SK-N-SH (cell line): ENCODE data around the gene CRABP1. TPM values are rescaled to one million over a fixed set of nuclear protein-coding genes. Genes with fewer than 3 reads are reported as not detected.

Experiments used
- CTCF ChIA-PET: fragments of 300-600, 350-600 bp; formaldehyde crosslinking; extraction: SDS; loops from one replicate; lab custom pipeline; 2021; lab: Yijun Ruan, JAX
- POLR2A ChIA-PET: fragments of 350-600 bp; sonication (Branson Sonifier 250); formaldehyde crosslinking; extraction: SDS; loops from one replicate; lab custom pipeline; 2020; ENCODE audit warnings: antibody characterized with exemption, inconsistent platforms; lab: Yijun Ruan, JAX
- DNase-seq: peaks from one replicate; pipeline ENCODE4 v3.0.0; 2012
- H2AFZ ChIP-seq: fragments of 200-600 bp; sonication (generic); 2 replicates; pipeline ENCODE4 v1.8.1; 2016; ENCODE audit warnings: antibody characterized with exemption, mild to moderate bottlenecking, low read depth
- H3F3A ChIP-seq: fragments of 200-600 bp; sonication (generic); replicated peaks from 2 replicates; pipeline ENCODE3; 2016; ENCODE audit warnings: antibody characterized with exemption, mild to moderate bottlenecking; ENCODE audit not compliant: insufficient read depth
- H3K27ac ChIP-seq, 2 experiments: fragments of 200-500 bp in 1 of 2; fragments of 200-600 bp in 1 of 2; sonication (Bioruptor generic) in 1 of 2; sonication (generic), shearing (Covaris generic) in 1 of 2; 2 replicates each; pipeline versions ENCODE4 v1.5.1 to v1.6.1; 2014 to 2016; ENCODE audit warnings: low read depth in 2 of 2, inconsistent platforms in 1 of 2, low read length in 1 of 2, mild to moderate bottlenecking in 1 of 2, mixed read lengths in 1 of 2
- H3K27me3 ChIP-seq: fragments of 200-600 bp; sonication (generic), shearing (Covaris generic); 2 replicates; pipeline ENCODE4 v1.6.1; 2016; ENCODE audit warnings: mixed run types; ENCODE audit not compliant: insufficient read depth
- H3K36me3 ChIP-seq, 2 experiments: fragments of 200-500 bp in 1 of 2; fragments of 200-600 bp in 1 of 2; sonication (Bioruptor generic) in 1 of 2; sonication (generic) in 1 of 2; replicated peaks in 1 of 2; 2 replicates each; pipeline versions ENCODE3 to v1.5.1; 2014 to 2016; ENCODE audit warnings: low read length in 1 of 2, mild to moderate bottlenecking in 1 of 2; ENCODE audit not compliant: insufficient read depth in 2 of 2, control insufficient read depth in 1 of 2
- H3K4me1 ChIP-seq, 2 experiments: fragments of 200-500 bp in 1 of 2; fragments of 200-600 bp in 1 of 2; sonication (Bioruptor generic) in 1 of 2; sonication (generic), shearing (Covaris generic) in 1 of 2; 2 replicates each; pipeline versions ENCODE4 v1.5.1 to v1.6.1; 2014 to 2016; ENCODE audit warnings: low read depth in 1 of 2, low read length in 1 of 2, mixed run types in 1 of 2; ENCODE audit not compliant: insufficient read depth in 2 of 2, control insufficient read depth in 1 of 2
- H3K4me2 ChIP-seq: fragments of 200-600 bp; sonication (generic), shearing (Covaris generic); 2 replicates; pipeline ENCODE4 v1.6.1; 2017; ENCODE audit warnings: mixed run types
- H3K4me3 ChIP-seq, 2 experiments: fragments of 200-500 bp in 1 of 2; fragments of 200-600 bp in 1 of 2; sonication (Bioruptor generic) in 1 of 2; sonication (generic), shearing (Covaris generic) in 1 of 2; 2 replicates each; pipeline versions ENCODE4 v1.5.1 to v1.8.1; 2014 to 2016; ENCODE audit warnings: low read depth in 2 of 2, inconsistent platforms in 1 of 2, low read length in 1 of 2, mild to moderate bottlenecking in 1 of 2, mixed read lengths in 1 of 2, moderate library complexity in 1 of 2
- H3K79me2 ChIP-seq: fragments of 200-600 bp; sonication (generic); 2 replicates; pipeline ENCODE4 v1.8.1; 2017; ENCODE audit warnings: mild to moderate bottlenecking; ENCODE audit not compliant: insufficient read depth
- H3K9ac ChIP-seq: fragments of 200-600 bp; sonication (generic); 2 replicates; pipeline ENCODE4 v1.6.1; 2017; ENCODE audit warnings: mixed run types
- H3K9me2 ChIP-seq: fragments of 200-600 bp; sonication (generic); 2 replicates; pipeline ENCODE4 v1.6.1; 2017; ENCODE audit warnings: mixed run types
- H3K9me3 ChIP-seq: fragments of 200-600 bp; sonication (generic); 2 replicates; pipeline ENCODE4 v1.6.1; 2017; ENCODE audit warnings: mixed run types, mild to moderate bottlenecking, moderate library complexity
- H4K20me1 ChIP-seq: fragments of 200-600 bp; sonication (generic); 2 replicates; pipeline ENCODE4 v1.6.1; 2017; ENCODE audit warnings: mild to moderate bottlenecking, mixed run types; ENCODE audit not compliant: insufficient read depth
- EP300 ChIP-seq, 2 experiments: IDR thresholded peaks; 2 replicates each; pipeline versions ENCODE4 v1.4.0 to v1.6.1; 2012; ENCODE audit warnings: borderline replicate concordance in 1 of 2, low read depth in 1 of 2, low read length in 1 of 2
- FOXM1 ChIP-seq: IDR thresholded peaks from 2 replicates; pipeline ENCODE4 v1.4.0; 2012; ENCODE audit warnings: low read depth, mild to moderate bottlenecking
- JUND ChIP-seq: IDR thresholded peaks from 2 replicates; pipeline ENCODE4 v1.4.0; 2012
- NFIC ChIP-seq: IDR thresholded peaks from 2 replicates; pipeline ENCODE4 v1.4.0; 2012; ENCODE audit warnings: borderline replicate concordance
- RCOR1 ChIP-seq: fragments of 150-350 bp; IDR thresholded peaks from 2 replicates; pipeline ENCODE4 v1.6.1; 2017; ENCODE audit warnings: antibody characterized with exemption, low read length
- SIN3A ChIP-seq: IDR thresholded peaks from 2 replicates; pipeline ENCODE4 v1.6.1; 2012; ENCODE audit warnings: low read depth, mild to moderate bottlenecking, low read length, moderate library complexity, borderline replicate concordance
- SMC3 ChIP-seq: IDR thresholded peaks from 2 replicates; pipeline ENCODE4 v1.6.1; 2012; ENCODE audit warnings: low read depth, low read length, improper control_type of control experiment
- TCF12 ChIP-seq: IDR thresholded peaks from 2 replicates; pipeline ENCODE4 v1.4.0; 2012
- YY1 ChIP-seq: IDR thresholded peaks from 2 replicates; pipeline ENCODE4 v1.4.0; 2012; ENCODE audit warnings: low read depth, mild to moderate bottlenecking
- WGBS: methylation state at CpG from one replicate; pipeline ENCODE4 v1.1.6; 2017; ENCODE audit warnings: low lambda C conversion rate; 5-methylcytosine and 5-hydroxymethylcytosine counted together
- polyA plus RNA-seq, 3 experiments: library from polyadenylated mRNA; depleted of rRNA; stranded (reverse); fragments of >200 nt; gene quantifications; 2 replicates each; pipeline ENCODE4 v1.2.3, GENCODE V29; 2012
- TF ChIP-seq, protein P1 (sequence below): fragments of 200-600 bp; sonication (generic); IDR thresholded peaks from 2 replicates; pipeline ENCODE4 v1.6.1; 2017; ENCODE audit warnings: antibody characterized with exemption, mild to moderate bottlenecking, moderate library complexity
- TF ChIP-seq, protein P2 (sequence below): IDR thresholded peaks from 2 replicates; pipeline ENCODE4 v1.4.0; 2012; ENCODE audit warnings: low read depth, borderline replicate concordance
- TF ChIP-seq, protein P3 (sequence below): IDR thresholded peaks from 2 replicates; pipeline ENCODE4; 2012

The CRABP1 gene
- polyA plus RNA-seq, 1 of the 3 experiments (the other 2 are of a cell fraction) = 1.0 TPM

DNA sequence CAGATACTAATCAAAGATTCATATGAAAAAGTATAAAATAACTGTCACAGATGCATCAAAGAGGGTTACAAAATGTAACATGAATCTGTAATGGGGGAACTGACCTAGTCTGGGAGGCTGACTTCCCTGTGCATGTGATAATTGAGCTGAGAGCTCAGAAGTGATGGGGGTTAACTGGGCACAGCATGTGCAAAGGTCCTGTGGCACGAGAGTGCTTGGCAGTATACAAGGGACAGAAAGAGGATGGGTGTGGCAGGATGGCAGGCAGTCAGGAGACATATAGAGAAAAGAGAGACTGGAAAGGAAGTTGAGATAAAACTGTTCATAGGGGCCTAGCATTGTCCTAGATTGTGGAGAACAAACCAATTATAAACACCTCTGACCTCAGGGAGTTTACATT lies 50.1 kb downstream of the CRABP1 start (continued):
- TF ChIP-seq, protein P1, sequence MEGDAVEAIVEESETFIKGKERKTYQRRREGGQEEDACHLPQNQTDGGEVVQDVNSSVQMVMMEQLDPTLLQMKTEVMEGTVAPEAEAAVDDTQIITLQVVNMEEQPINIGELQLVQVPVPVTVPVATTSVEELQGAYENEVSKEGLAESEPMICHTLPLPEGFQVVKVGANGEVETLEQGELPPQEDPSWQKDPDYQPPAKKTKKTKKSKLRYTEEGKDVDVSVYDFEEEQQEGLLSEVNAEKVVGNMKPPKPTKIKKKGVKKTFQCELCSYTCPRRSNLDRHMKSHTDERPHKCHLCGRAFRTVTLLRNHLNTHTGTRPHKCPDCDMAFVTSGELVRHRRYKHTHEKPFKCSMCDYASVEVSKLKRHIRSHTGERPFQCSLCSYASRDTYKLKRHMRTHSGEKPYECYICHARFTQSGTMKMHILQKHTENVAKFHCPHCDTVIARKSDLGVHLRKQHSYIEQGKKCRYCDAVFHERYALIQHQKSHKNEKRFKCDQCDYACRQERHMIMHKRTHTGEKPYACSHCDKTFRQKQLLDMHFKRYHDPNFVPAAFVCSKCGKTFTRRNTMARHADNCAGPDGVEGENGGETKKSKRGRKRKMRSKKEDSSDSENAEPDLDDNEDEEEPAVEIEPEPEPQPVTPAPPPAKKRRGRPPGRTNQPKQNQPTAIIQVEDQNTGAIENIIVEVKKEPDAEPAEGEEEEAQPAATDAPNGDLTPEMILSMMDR = no peak
- no peak for TF ChIP-seq SMC3
- TF ChIP-seq SIN3A = no peak
- TF ChIP-seq, protein P2, sequence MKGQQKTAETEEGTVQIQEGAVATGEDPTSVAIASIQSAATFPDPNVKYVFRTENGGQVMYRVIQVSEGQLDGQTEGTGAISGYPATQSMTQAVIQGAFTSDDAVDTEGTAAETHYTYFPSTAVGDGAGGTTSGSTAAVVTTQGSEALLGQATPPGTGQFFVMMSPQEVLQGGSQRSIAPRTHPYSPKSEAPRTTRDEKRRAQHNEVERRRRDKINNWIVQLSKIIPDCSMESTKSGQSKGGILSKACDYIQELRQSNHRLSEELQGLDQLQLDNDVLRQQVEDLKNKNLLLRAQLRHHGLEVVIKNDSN = no peak
- TF ChIP-seq YY1 = no peak
- no peak for TF ChIP-seq FOXM1
- TF ChIP-seq, all 33 proteins: peak for 0

DNA sequence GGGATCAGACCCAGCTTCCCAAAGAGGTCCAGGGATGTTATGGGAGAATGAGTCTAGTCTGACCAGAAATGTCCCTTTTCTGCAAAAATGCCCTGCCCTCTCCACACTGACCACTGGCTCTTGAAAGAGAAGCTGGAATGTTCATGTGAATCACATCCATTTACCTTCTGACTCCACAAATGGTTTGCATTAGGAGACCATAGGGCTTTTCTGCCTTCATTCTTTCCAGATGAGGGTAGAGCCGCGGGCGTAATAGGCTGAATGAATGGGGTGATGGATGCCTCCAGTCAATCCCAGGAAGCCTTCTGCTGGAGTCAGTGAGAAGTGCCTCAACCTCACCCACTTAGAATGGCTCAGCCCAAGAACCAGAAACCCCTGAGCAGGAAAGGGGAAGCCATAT lies 50.7 kb downstream of the CRABP1 start:
- ChIA-PET CTCF (no interaction called here), POLR2A (no interaction called here)
- Histone ChIP-seq H2AFZ (no peak overlapping the region), H3K9ac (no peak overlapping the region), H3K4me3 (no peak overlapping the region), H3K79me2 (no peaks in the 10 kb centered on the region), H3K4me2 (no peak overlapping the region), H3K9me3 (no peaks in the 10 kb centered on the region), H3K9me2 (no peaks in the 10 kb centered on the region), H3K27ac (no peak overlapping the region), H3F3A (no peaks in the 10 kb centered on the region), H3K27me3 (peaks cover 7% of the 10 kb centered on the region), H3K4me1 (peaks cover 0 to 28% of the 10 kb centered on the region in 2 experiments; a peak in 1 of 4 replicates), H4K20me1 (no peaks in the 10 kb centered on the region), H3K36me3 (no peaks in the 10 kb centered on the region)
- no peak for TF ChIP-seq JUND
- TF ChIP-seq, protein P3, sequence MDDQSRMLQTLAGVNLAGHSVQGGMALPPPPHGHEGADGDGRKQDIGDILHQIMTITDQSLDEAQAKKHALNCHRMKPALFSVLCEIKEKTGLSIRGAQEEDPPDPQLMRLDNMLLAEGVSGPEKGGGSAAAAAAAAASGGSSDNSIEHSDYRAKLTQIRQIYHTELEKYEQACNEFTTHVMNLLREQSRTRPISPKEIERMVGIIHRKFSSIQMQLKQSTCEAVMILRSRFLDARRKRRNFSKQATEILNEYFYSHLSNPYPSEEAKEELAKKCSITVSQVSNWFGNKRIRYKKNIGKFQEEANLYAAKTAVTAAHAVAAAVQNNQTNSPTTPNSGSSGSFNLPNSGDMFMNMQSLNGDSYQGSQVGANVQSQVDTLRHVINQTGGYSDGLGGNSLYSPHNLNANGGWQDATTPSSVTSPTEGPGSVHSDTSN = peak; percentile 19; the same call in 1 of the 2 replicates
- TF ChIP-seq TCF12 = peak; percentile 64; the same call in 1 of the 2 replicates
- TF ChIP-seq RCOR1 = peak; percentile 42; the same call in 1 of the 2 replicates
- no peak for DNase-seq
- 10% methylated on average over 3 of the region's 3 CpGs for WGBS

DNA sequence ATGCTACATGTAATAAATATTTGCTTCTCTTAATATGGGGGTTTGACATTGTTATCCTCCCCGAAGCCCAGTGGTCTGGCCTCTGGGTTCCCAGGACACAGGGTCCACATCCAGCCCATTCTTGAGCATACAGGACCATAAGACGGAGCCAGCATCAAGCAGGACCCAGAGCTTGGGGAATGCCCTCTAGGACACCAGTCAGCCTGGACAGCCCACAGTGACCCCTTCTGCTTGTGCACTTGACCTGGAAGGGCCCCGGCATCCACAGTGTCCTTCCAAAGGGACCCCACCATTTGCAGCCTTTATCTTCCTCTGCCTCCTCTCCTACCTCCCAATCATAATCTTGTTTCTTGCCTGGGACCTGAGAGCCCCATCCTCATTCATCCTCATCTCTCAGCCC lies 51.6 kb downstream of the CRABP1 start:
- no peak for DNase-seq

More for the DNA sequence above, 51.6 kb downstream of the CRABP1 start:
- Histone ChIP-seq H3K4me3 (no peak overlapping the region), H3K27me3 (no peaks in the 10 kb centered on the region; the same call in 1 of the 2 replicates), H3K4me1 (peaks cover 0 to 23% of the 10 kb centered on the region in 2 experiments; a peak in 1 of 4 replicates), H3F3A (no peaks in the 10 kb centered on the region), H3K4me2 (no peak overlapping the region), H3K9me3 (no peaks in the 10 kb centered on the region), H4K20me1 (no peaks in the 10 kb centered on the region), H3K27ac (peak overlapping the region in 1 of 2 experiments; percentile 77; a peak in 2 of 4 replicates), H3K9me2 (no peaks in the 10 kb centered on the region), H3K9ac (no peak overlapping the region), H3K79me2 (no peaks in the 10 kb centered on the region), H2AFZ (no peak overlapping the region), H3K36me3 (no peaks in the 10 kb centered on the region)
- ChIA-PET POLR2A (interaction anchor here (1.0 kb wide), 1 partner anchor 9 kb away, joined by 3 read pairs; no protein-coding TSS in a partner anchor), CTCF (interaction anchor here (1.1 to 33.6 kb wide), 3 partner anchors 9 to 79 kb away, joined by 3 to 772 read pairs (median 5); partner anchors contain the start of gene SKIC8)
- 85% methylated on average over 3 of the region's 3 CpGs for WGBS
- TF ChIP-seq RCOR1 (no peak), EP300 (IDR thresholded peaks at IDR 0.05; ENCODE audit: borderline replicate concordance in 1 of 2, low read depth in 1 of 2, low read length in 1 of 2) (no peak), NFIC (no peak), SMC3 (no peak)
